Rectal smooth muscle tissue (tissue), 1 donor: ENCODE measurements around the gene SH3BP5L.
A peak's percentile ranks its signal among the peaks of the same experiment; 100 is the strongest.

ENCODE experiments used
- H3K27ac ChIP-seq: one replicate; pipeline ENCODE4 v1.7.0; 2013; ENCODE audit warnings: low read depth, low read length, inconsistent platforms
- H3K27me3 ChIP-seq: one replicate; pipeline ENCODE4 v1.7.0; 2013; ENCODE audit warnings: low read length; ENCODE audit not compliant: control insufficient read depth, insufficient read depth
- H3K36me3 ChIP-seq: one replicate; pipeline ENCODE4 v1.7.0; 2013; ENCODE audit warnings: low read length; ENCODE audit not compliant: control insufficient read depth, insufficient read depth
- H3K4me1 ChIP-seq: one replicate; pipeline ENCODE4 v1.7.0; 2013; ENCODE audit warnings: low read length; ENCODE audit not compliant: control insufficient read depth, insufficient read depth
- H3K4me3 ChIP-seq: one replicate; pipeline ENCODE4 v1.7.0; 2013; ENCODE audit warnings: low read length
- H3K9ac ChIP-seq: one replicate; pipeline ENCODE4 v1.7.0; 2013; ENCODE audit warnings: low read length

SH3BP5L gene

DNA sequence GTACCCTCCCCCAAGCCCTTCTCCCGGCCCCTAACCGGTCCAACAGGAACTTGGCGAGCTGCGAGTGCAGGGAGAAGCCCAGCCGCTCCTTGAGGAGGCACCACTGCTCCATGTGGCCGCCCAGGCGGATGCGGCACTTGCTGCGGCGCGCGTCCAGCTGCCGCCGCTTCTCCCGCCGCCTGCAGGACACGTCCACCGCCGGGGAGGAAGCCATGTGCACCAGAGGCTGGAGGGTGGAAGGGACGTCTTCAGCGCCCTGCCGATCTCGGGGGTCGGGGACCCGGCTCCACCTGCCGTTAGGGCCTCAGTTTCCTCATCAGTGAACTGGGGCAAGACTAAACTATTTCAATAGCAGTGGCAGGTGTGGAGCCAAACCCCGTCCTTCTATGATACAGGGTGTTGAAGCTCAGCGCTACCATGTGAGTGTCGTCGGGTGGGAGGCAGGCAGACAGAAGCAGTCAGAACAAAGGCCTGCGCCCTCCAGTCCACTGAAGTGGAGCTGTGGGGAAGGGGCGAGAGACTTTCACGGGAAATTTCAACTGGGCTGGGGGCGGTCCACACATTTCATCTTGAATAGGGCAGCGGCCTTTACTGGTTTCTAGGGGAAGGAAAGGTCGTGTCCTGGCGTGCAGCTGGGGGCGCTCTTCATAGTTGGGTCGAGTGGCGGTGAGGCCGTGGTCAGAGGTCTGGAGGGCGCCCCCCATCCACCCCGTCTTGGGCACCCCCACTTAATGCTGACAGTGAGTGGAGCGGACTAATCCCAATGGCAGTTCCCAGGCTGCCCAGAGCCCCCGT, 32.6 kb upstream of the SH3BP5L start:
- H3K9ac ChIP-seq: peak overlapping the region; percentile 73
- H3K27me3 ChIP-seq: no peaks in the 10 kb centered on the region
- H3K4me1 ChIP-seq: peaks cover 9% of the 10 kb centered on the region
- H3K36me3 ChIP-seq: peaks cover 6% of the 10 kb centered on the region
- H3K27ac ChIP-seq: peak overlapping the region; percentile 91
- H3K4me3 ChIP-seq: peak overlapping the region; percentile 92

DNA sequence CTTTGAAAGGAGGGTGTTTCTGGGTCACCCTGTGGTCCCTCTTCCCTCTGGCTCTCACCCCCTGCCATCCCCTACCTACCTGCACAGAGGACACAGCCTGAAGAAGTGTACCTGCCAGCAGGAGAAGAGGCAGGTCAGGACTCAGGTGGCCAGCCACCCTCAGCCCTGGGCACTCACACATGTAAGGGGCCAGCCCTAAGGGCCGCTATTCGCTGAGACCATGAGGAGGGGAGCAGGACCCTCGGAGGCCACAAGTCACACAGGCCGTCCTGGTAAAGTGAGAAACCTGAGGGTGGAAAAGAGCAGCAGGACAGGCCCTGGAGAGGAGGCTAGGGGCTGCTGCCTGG, 32.0 kb upstream of the SH3BP5L start:
- peaks cover 9% of the 10 kb centered on the region for H3K4me1 ChIP-seq
- no peak overlapping the region for H3K27ac ChIP-seq
- peak overlapping the region; percentile 73 for H3K9ac ChIP-seq

DNA sequence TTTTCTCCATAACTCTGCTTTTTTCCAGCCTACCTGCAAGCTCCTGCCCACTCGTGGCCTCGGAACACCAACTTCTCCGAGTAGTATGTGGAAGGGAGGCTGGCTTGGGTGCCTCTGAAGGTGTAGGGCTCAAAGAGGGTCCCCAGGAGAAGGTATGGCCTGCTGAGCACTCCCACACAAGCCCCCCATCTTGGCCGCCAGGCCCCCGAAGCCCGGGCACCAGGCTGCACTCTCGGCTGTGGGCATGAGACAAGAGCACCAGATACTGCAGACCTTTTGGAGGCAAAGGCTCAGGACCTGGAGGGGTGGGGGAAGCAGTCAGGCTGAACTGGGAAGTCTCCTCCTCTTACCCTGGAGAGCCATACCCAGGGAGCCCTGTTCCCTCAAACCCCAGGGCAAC, 31.5 kb upstream of the SH3BP5L start:
- no peak overlapping the region for H3K27ac ChIP-seq

More for the DNA sequence above, 32.0 kb upstream of the SH3BP5L start:
- H3K36me3 ChIP-seq: peaks cover 6% of the 10 kb centered on the region
- H3K4me3 ChIP-seq: peak overlapping the region; percentile 92
- H3K27me3 ChIP-seq: no peaks in the 10 kb centered on the region

DNA sequence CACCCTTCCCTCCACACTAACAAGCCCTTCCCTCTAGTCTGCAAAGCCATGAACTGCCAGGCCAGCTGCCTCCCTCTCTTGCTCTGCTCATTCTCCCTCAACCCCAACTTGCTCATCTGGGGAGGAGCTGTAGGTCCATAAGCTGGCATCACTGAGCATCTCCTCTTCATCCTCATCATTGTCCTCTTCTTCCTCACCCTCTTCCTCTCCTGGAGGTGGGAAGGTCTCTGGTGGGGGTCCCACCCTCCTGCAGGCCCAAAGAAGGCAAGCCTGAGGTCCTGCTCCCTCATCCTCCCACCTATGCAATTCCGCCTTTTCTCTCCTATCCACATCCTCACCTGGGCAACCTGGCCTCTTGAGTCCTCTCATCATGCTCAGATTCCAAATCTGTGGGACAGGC, 30.5 kb upstream of the SH3BP5L start:
- Histone ChIP-seq H3K4me3 (no peak overlapping the region), H3K27me3 (no peaks in the 10 kb centered on the region), H3K4me1 (peaks cover 9% of the 10 kb centered on the region), H3K27ac (no peak overlapping the region), H3K36me3 (peaks cover 6% of the 10 kb centered on the region), H3K9ac (no peak overlapping the region)

More for the DNA sequence above, 31.5 kb upstream of the SH3BP5L start:
- Histone ChIP-seq H3K36me3 (peaks cover 6% of the 10 kb centered on the region), H3K27me3 (no peaks in the 10 kb centered on the region), H3K9ac (no peak overlapping the region), H3K4me1 (peaks cover 9% of the 10 kb centered on the region), H3K4me3 (peak overlapping the region; percentile 92)

DNA sequence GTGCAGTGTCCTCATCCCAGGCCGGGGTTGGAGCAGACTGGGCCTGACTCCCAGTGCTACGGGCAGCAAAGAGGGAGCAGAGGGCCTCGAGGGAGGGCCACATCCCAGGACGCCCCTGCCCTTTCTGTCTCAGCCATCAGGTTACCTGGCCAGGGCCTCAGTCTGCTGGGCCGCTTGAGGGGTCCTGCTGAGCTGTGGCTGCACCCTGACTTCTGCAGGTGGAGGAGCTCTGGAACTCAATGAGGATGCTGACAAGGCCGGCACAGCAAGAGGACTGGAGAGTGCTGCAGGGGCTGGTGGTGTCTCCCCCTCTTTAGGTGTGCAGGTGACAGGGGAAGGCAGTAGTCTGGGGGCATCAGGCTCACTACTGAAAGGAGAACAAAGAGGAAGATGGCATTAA, 29.9 kb upstream of the SH3BP5L start:
- Histone ChIP-seq H3K27ac (no peak overlapping the region), H3K4me1 (peaks cover 9% of the 10 kb centered on the region), H3K9ac (no peak overlapping the region), H3K27me3 (no peaks in the 10 kb centered on the region), H3K36me3 (peaks cover 6% of the 10 kb centered on the region), H3K4me3 (no peak overlapping the region)

DNA sequence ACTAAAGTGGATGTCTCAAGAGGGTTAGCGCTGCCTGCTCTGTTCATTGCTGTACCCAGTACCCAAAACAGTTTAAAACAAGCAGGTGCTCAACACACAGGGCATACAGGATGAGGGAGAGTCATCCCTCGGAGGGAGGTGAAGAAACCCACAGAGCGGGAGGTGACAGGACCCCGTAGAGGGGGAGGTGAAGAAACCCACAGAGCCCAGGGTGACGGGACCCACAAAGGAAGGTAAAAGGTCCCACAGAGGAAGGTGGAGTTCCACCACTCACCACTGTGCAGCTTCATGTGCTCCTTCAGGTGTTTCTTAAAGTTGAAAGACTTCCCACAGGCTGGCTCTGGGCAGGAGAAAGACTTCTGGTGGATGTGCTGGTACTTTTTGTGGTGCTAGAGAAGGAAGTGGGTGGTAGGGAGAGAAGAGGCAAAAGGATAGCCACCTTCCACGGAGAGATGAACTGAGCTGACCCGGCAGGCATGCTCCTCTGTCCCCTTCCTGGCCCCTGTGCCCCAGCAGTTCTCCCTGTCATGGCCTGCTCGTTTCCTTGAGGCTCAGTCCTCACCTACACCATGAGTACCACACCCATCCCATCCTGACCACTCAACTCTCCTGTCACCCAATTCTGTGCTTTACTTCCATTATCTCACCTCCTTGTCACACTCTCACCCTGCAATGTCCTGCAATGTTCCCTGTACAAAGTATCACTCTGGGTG, 28.1 kb upstream of the SH3BP5L start:
- no peak overlapping the region for H3K27ac ChIP-seq
- no peaks in the 10 kb centered on the region for H3K27me3 ChIP-seq
- peaks cover 14% of the 10 kb centered on the region for H3K36me3 ChIP-seq
- no peak overlapping the region for H3K4me3 ChIP-seq
- H3K9ac ChIP-seq: no peak overlapping the region
- H3K4me1 ChIP-seq: peaks cover 5% of the 10 kb centered on the region

DNA sequence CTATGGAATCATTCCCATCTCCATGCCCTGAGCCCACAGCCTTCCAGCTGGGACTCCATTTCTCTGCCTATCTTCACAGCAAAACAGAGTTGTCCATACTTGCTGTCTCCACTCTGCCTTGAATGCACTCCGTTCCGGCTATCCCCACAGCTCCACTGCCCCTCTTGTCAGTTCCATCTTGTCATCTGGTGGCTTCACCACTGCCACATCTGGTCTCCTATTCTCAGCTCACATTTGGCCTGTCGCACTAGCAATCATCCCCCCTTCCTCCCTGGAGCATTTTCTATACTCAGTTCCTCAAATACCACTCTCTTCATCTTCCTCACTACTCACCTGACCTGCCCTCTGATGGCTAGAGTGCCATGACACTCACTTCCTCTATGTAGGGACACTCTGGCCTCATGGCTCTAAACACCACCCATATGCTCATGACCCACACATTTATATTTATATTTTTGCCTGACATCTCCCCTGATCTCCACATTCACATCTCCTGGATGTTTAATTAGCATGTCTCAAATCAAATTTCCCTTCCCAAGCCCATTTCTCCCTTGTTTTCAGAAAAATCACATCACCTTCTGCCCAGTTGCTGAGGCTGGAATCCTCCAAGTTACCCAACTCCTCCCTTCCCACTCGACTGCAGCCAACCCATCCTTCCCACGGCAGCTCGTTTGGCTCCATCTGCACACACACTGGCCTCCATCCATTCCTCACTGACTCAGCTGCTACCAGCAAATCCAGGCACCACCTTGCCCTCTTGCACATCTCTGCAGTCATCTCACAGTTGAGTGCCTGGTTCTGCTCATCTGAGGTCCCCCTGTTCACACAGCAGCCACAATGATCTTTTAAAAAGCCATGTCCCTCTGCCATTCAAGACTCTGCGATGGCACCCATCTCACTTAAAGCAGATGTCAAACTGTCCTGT, 27.0 kb upstream of the SH3BP5L start:
- Histone ChIP-seq H3K27me3 (no peaks in the 10 kb centered on the region), H3K4me1 (peaks cover 3% of the 10 kb centered on the region), H3K4me3 (no peak overlapping the region), H3K36me3 (peaks cover 23% of the 10 kb centered on the region), H3K9ac (no peak overlapping the region), H3K27ac (no peak overlapping the region)

DNA sequence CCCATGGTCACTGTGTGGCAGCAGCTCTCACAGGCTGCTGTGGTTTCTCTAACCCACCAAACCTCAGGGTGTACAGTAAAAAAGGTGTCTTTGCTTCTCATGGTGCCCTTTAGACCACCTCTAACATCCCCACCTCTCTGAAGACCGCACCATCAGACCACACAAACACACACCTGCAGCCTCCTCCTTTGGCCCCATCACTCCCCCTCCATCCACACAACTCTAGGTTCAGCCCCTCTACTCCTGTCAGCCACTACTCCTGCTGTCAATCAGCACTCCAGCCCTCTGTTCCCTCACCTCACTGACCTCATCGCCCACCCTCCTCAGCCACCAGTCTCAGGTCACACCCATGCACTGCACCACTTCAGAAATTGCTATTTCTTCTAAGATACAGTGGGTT, 25.7 kb upstream of the SH3BP5L start:
- Histone ChIP-seq H3K36me3 (peaks cover 35% of the 10 kb centered on the region), H3K27me3 (no peaks in the 10 kb centered on the region), H3K9ac (no peak overlapping the region), H3K4me3 (no peak overlapping the region), H3K4me1 (no peaks in the 10 kb centered on the region), H3K27ac (no peak overlapping the region)

DNA sequence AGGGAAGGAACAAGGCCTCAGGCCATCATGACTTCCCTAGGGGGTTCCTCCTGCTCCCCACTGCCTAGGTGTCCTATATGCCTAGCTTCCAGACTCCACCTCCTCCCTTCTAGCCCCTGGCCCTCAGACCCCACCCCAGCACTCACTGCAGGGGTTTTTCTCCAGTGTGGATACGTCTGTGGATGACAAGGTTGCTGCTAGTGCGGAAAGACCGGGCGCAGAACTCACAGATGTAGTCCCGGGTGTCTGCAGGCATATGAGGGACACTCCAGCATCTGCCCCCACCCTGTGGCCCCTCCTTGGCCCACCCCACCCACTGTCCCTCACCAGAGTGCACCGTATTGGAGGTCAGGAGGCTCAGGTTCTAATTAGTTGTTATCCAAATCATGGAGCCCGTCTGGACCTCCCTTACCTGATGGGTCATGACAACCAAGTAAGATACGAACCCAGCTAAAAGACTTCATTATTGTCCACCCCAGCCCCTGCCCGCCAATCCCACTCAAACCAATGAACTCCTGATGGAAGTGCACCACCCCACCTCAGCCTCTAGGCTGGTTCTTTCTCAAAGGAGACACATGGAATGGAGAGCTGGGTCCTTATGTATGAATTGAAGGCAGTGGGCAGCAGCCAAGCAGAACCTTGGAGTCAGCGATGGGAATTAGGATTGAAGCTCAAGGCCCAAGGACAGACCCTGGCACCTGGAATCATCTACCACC, 25.0 kb upstream of the SH3BP5L start:
- no peaks in the 10 kb centered on the region for H3K27me3 ChIP-seq
- H3K4me1 ChIP-seq: no peaks in the 10 kb centered on the region
- no peak overlapping the region for H3K4me3 ChIP-seq
- no peak overlapping the region for H3K9ac ChIP-seq
- H3K36me3 ChIP-seq: peaks cover 39% of the 10 kb centered on the region
- H3K27ac ChIP-seq: no peak overlapping the region

DNA sequence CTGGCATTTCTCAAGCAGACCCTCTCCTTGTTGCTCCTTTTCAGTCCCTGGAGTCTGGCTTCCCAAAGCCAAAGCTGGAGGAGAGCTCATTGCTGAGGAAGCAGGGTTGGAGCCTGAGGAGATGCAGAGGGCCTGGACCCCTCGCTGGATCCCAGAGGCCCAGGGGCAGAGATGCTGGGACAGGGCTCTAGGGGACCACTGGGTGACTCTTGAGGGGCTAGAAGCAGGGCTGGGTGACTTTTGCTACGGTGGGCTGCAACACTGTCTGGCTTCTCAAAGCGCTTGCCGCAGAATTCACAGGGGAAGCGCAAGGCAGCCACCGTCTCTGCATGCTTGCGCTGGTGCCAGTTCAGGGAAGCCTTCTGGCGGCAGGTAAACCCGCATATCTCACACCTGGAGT, 24.4 kb upstream of the SH3BP5L start:
- H3K4me1 ChIP-seq: no peaks in the 10 kb centered on the region
- H3K4me3 ChIP-seq: no peak overlapping the region
- H3K27me3 ChIP-seq: no peaks in the 10 kb centered on the region
- no peak overlapping the region for H3K27ac ChIP-seq
- peaks cover 43% of the 10 kb centered on the region for H3K36me3 ChIP-seq
- H3K9ac ChIP-seq: no peak overlapping the region

DNA sequence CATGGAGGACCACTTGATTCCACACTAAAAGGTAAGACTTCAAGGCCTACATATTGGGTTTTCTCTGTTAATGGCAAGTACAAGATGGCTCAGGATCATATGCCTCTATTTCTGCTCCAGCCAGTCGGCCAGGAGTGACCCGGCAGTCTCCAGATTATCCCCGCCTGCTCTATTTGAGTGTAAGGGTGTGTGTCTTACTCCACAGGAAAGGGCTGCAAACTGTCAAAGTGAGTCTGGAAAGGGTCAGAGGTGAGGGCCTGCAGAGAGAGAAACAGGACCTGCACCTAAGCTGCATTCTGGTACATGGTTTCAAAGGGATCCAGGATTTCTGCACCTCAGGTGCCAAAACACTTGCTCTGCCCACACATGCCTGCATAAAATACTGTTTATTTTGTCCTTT, 23.9 kb upstream of the SH3BP5L start:
- H3K27me3 ChIP-seq: no peaks in the 10 kb centered on the region
- H3K9ac ChIP-seq: no peak overlapping the region
- no peak overlapping the region for H3K4me3 ChIP-seq
- no peaks in the 10 kb centered on the region for H3K4me1 ChIP-seq
- H3K36me3 ChIP-seq: peaks cover 41% of the 10 kb centered on the region
- H3K27ac ChIP-seq: no peak overlapping the region

DNA sequence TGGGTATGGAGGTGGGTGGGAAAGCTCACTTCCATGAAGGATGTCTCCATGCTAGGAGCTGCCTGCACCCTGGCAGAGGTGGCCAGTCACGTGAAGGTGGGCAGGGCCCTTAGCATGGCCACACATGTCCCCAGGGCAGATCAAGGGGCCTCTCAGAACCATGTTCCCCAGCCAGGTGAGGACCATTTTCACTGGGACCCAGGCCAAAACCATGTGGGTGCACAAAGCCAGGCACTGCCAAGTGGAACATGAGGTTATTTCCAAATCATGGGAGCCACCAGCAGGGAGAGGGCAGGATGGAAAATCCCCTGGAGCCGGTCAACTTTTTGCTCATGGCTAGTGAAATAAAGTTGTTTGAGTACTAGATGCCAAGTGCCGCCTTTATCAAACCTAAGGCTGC, 23.4 kb upstream of the SH3BP5L start:
- no peak overlapping the region for H3K4me3 ChIP-seq
- peaks cover 40% of the 10 kb centered on the region for H3K36me3 ChIP-seq
- no peak overlapping the region for H3K27ac ChIP-seq
- H3K4me1 ChIP-seq: no peaks in the 10 kb centered on the region
- H3K27me3 ChIP-seq: no peaks in the 10 kb centered on the region
- H3K9ac ChIP-seq: no peak overlapping the region
